HG03066 (cell line): ENCODE results near the gene LRRC34.

ENCODE experiments used
- ATAC-seq: cut with Tn5 transposase; IDR thresholded peaks from one replicate; pipeline ENCODE4 v1.9.1; 2021; ENCODE audit warnings: low read depth; ENCODE audit not compliant: unreplicated experiment

The LRRC34 gene

GRCh38 chr3:169769287-169770181 lies 43.2 kb downstream of the LRRC34 start, which contains the start of gene ACTRT3:
Gene ACTRT3 (minus strand): TSS chr3:169769561. CDS start chr3:169769520, 41 bp downstream.
- ATAC-seq: peak; percentile 24

- peak; percentile 67 for ATAC-seq
Measured at GRCh38 chr3:169764882-169765612, 47.7 kb downstream of the LRRC34 start, which contains the start of gene TERC. Gene TERC (minus strand): TSS chr3:169765060.

GRCh38 chr3:169764312-169764881 lies 48.3 kb downstream of the LRRC34 start:
- ATAC-seq: peak; percentile 49

- ATAC-seq: no peak
Measured at GRCh38 chr3:169760479-169760878, 52.2 kb downstream of the LRRC34 start.

GRCh38 chr3:169759256-169759655 lies 53.4 kb downstream of the LRRC34 start:
- ATAC-seq: peak; percentile 41

- ATAC-seq: no peak
Measured at GRCh38 chr3:169758359-169758994, 54.2 kb downstream of the LRRC34 start.

- no peak for ATAC-seq
Measured at GRCh38 chr3:169755488-169755887, 57.2 kb downstream of the LRRC34 start.

- ATAC-seq: no peak
Measured at GRCh38 chr3:169754711-169755110, 58.0 kb downstream of the LRRC34 start.

GRCh38 chr3:169751875-169752274 lies 60.8 kb downstream of the LRRC34 start:
- no peak for ATAC-seq

GRCh38 chr3:169750665-169751064 lies 62.0 kb downstream of the LRRC34 start:
- no peak for ATAC-seq

- ATAC-seq: no peak
Measured at GRCh38 chr3:169748670-169749069, 64.0 kb downstream of the LRRC34 start.

- no peak for ATAC-seq
Measured at GRCh38 chr3:169746924-169747323, 65.8 kb downstream of the LRRC34 start.

- no peak for ATAC-seq
Measured at GRCh38 chr3:169744366-169745054, 68.2 kb downstream of the LRRC34 start.
